K562 (cell line): ENCODE data around the gene ATP2A1. TPM values are rescaled to one million over a fixed set of nuclear protein-coding genes. Genes with fewer than 3 reads are reported as not detected.

Source experiments
- ATF1 ChIP-seq, 2 experiments: fragments of 450-650 bp in 1 of 2; IDR thresholded peaks; 2 replicates each; pipeline ENCODE4 v1.6.1; 2016; ENCODE audit warnings: missing compliant biosample characterization in 1 of 2, missing genetic modification characterization in 1 of 2
- CHD4 ChIP-seq: fragments of 200-600 bp; sonication (generic); IDR thresholded peaks from 3 replicates; pipeline ENCODE4 v1.6.1; 2012; ENCODE audit warnings: low read depth, mild to moderate bottlenecking, mixed read lengths, low read length, inconsistent platforms; ENCODE audit not compliant: insufficient read depth, insufficient replicate concordance, poor library complexity, severe bottlenecking
- CUX1 ChIP-seq: fragments of 200-800 bp; sonication (Bioruptor generic); IDR thresholded peaks from 2 replicates; pipeline ENCODE4 v1.6.1; 2016; ENCODE audit warnings: missing genetic modification characterization, missing compliant biosample characterization
- ELF4 ChIP-seq: fragments of 450-650 bp; formaldehyde crosslinking; IDR thresholded peaks from 2 replicates; pipeline ENCODE4 v1.4.0; 2022; ENCODE audit warnings: missing genetic modification characterization
- FIP1L1 ChIP-seq: fragments of 200-400 bp; formaldehyde crosslinking; IDR thresholded peaks from 2 replicates; pipeline ENCODE4 v1.6.1; 2018; ENCODE audit warnings: mild to moderate bottlenecking, low read depth, low read length; ENCODE audit not compliant: poor library complexity, severe bottlenecking
- HDAC1 ChIP-seq, 2 experiments: fragments of 450-650 bp; IDR thresholded peaks; 2 replicates each; pipeline ENCODE4 v1.6.1; 2016 to 2017; ENCODE audit warnings: inconsistent platforms in 1 of 2, mild to moderate bottlenecking in 1 of 2, moderate library complexity in 1 of 2
- HNRNPL ChIP-seq: fragments of 200-400 bp; formaldehyde crosslinking; IDR thresholded peaks from 2 replicates; pipeline ENCODE4 v1.6.1; 2017; ENCODE audit warnings: low read depth, mild to moderate bottlenecking, low read length
- L3MBTL2 ChIP-seq: fragments of 450-650 bp; IDR thresholded peaks from 2 replicates; pipeline ENCODE4 v1.6.1; 2016; ENCODE audit warnings: mild to moderate bottlenecking, moderate library complexity
- LARP7 ChIP-seq: fragments of 450-650 bp; IDR thresholded peaks from 2 replicates; pipeline ENCODE4 v1.6.1; 2016
- MYC ChIP-seq, 2 experiments: fragments of 250-450 bp in 1 of 2; sonication (Bioruptor Pico) in 1 of 2; IDR thresholded peaks; 2 replicates each; pipeline versions ENCODE4 v1.5.1 to v1.6.1; 2012 to 2021; ENCODE audit warnings: low read depth in 2 of 2, borderline replicate concordance in 1 of 2, improper control_type of control experiment in 1 of 2, low read length in 1 of 2, mild to moderate bottlenecking in 1 of 2, moderate library complexity in 1 of 2
- PML ChIP-seq: IDR thresholded peaks from 2 replicates; pipeline ENCODE4 v1.6.1; 2012; ENCODE audit warnings: low read length, inconsistent platforms
- POLR2A ChIP-seq: fragments of 450-650 bp; conservative IDR thresholded peaks from 2 replicates; pipeline ENCODE4 v1.6.1; 2016
- PPARD ChIP-seq: fragments of 250-450 bp; sonication (Bioruptor Pico); IDR thresholded peaks from 2 replicates; pipeline ENCODE4 v1.8.0; 2022; ENCODE audit warnings: inconsistent platforms, mild to moderate bottlenecking, moderate library complexity
- RBM15 ChIP-seq: fragments of 200-400 bp; formaldehyde crosslinking; IDR thresholded peaks from 2 replicates; pipeline ENCODE4 v1.6.1; 2018; ENCODE audit warnings: mild to moderate bottlenecking, low read length, moderate library complexity; ENCODE audit not compliant: insufficient read depth
- SP1 ChIP-seq: sonication (generic); formaldehyde crosslinking; IDR thresholded peaks from 2 replicates; pipeline ENCODE4 v1.8.1; 2022; ENCODE audit warnings: mild to moderate bottlenecking, missing genetic modification reagents
- SRF ChIP-seq, 2 experiments: fragments of 250-450, 450-650 bp in 1 of 2; sonication (Bioruptor Pico) in 1 of 2; sonication (generic) in 1 of 2; formaldehyde crosslinking; IDR thresholded peaks; 2 replicates each; pipeline versions ENCODE4 v1.5.0 to v1.5.1; 2020 to 2022; ENCODE audit warnings: mild to moderate bottlenecking in 1 of 2, missing genetic modification reagents in 1 of 2
- SUPT5H ChIP-seq: fragments of 450-650 bp; IDR thresholded peaks from 2 replicates; pipeline ENCODE4 v1.6.1; 2016
- TEAD1 ChIP-seq, 2 experiments: fragments of 450-650 bp in 1 of 2; sonication (generic) in 1 of 2; formaldehyde crosslinking; IDR thresholded peaks; 2 replicates each; pipeline versions ENCODE4 v1.4.0 to v1.8.0; 2020 to 2022; ENCODE audit warnings: mild to moderate bottlenecking in 2 of 2, missing genetic modification reagents in 1 of 2
- ZNF398 ChIP-seq: fragments of 250-450 bp; sonication (Bioruptor Pico); IDR thresholded peaks from 2 replicates; pipeline ENCODE4 v1.8.0; 2021; ENCODE audit warnings: moderate library complexity, mild to moderate bottlenecking, inconsistent platforms
- polyA plus RNA-seq, 8 experiments: library from polyadenylated mRNA; depleted of rRNA in 4 of 8; stranded (reverse) in 5 of 8; unstranded in 3 of 8; fragments of >200 nt; fragmentation: Nextera tagmentation in 2 of 8; fragmentation: Illumina TruSeq in 1 of 8; extraction: Ambion mirVana in 2 of 8; extraction: Trizol in 1 of 8; gene quantifications; 2 replicates each; pipeline versions ENCODE4 v1.2.1 to v1.2.3, GENCODE V29; 2011 to 2014; ENCODE audit warnings: inconsistent platforms in 1 of 8, missing spikeins in 1 of 8
- total RNA-seq, 7 experiments: library from RNA; depleted of rRNA in 6 of 7; stranded (reverse); fragments of >200 nt in 6 of 7; fragmentation: Illumina TruSeq in 2 of 7; extraction: Trizol in 2 of 7; gene quantifications; 2 replicates each; pipeline versions ENCODE4 v1.2.1 to v1.2.3, GENCODE V29; 2011 to 2021; ENCODE audit warnings: low replicate concordance in 1 of 7

The ATP2A1 gene
- total and polyA plus RNA-seq, 9 of the 15 experiments (the other 6 are each of a cell fraction or from before 2014, with no cell fraction given) = 0.25 to 2.6 (median 0.65) TPM

- TF ChIP-seq L3MBTL2 = peak; percentile 100
- no peak for TF ChIP-seq ZNF398 (CRISPR knock-in tag)
- TF ChIP-seq ATF1 (CRISPR knock-in tag; IDR thresholded peaks at IDR 0.05) = no peak
- peak; percentile 53 for TF ChIP-seq ATF1 (tag; IDR thresholded peaks at IDR 0.05)
- peak; percentile 57; the same call in 1 of the 2 replicates for TF ChIP-seq POLR2A
- TF ChIP-seq HDAC1 (IDR thresholded peaks at IDR 0.05) = peak in 1 of 2 experiments; percentile 47; a peak in 1 of 4 replicates
- no peak; the same call in 1 of the 2 replicates for TF ChIP-seq HNRNPL
- TF ChIP-seq SRF (CRISPR knock-in tag; IDR thresholded peaks at IDR 0.05) = no peak
- TF ChIP-seq LARP7 = no peak
- peak; percentile 24; the same call in 1 of the 2 replicates for TF ChIP-seq MYC (IDR thresholded peaks at IDR 0.05; ENCODE audit: low read depth, low read length)
- TF ChIP-seq MYC (CRISPR knock-in tag; IDR thresholded peaks at IDR 0.05; ENCODE audit: borderline replicate concordance, low read depth) = peak; percentile 46; the same call in 1 of the 2 replicates
- TF ChIP-seq CUX1 = 0 out of 2 replicates have a peak, but pooled peaks have one; percentile 34
- no peak for TF ChIP-seq PPARD
- peak; percentile 68 for TF ChIP-seq SP1
- peak; percentile 46; the same call in 1 of the 2 replicates for TF ChIP-seq PML
- TF ChIP-seq CHD4 = no peak
- TF ChIP-seq SUPT5H = peak; percentile 64; the same call in 1 of the 2 replicates
- TF ChIP-seq ELF4 (CRISPR knock-in tag) = no peak
- no peak for TF ChIP-seq RBM15
- TF ChIP-seq FIP1L1 = peak; percentile 48
- TF ChIP-seq TEAD1 (CRISPR knock-in tag; IDR thresholded peaks at IDR 0.05) = peak in 1 of 2 experiments; percentile 94; a peak in 2 of 4 replicates
Measured at GRCh38 chr16:28879841-28880588, 1.7 kb downstream of the ATP2A1 start (continued).
